GM23248 (cell line): ENCODE measurements around the gene ATP2A2. TPM values are rescaled to one million over a fixed set of nuclear protein-coding genes. Genes with fewer than 3 reads are reported as not detected.

Experiments used
- DNase-seq: peaks from one replicate; pipeline ENCODE4 v3.0.0-alpha.2; 2015
- H2AFZ ChIP-seq: fragments of 200-600 bp; sonication (generic); 2 replicates; pipeline ENCODE4 v1.6.1; 2016; ENCODE audit warnings: antibody characterized with exemption
- H3F3A ChIP-seq: fragments of 200-600 bp; sonication (generic); 2 replicates; pipeline ENCODE4 v1.6.1; 2016; ENCODE audit warnings: mild to moderate bottlenecking, antibody characterized with exemption, mixed run types; ENCODE audit not compliant: insufficient read depth
- H3K27ac ChIP-seq: fragments of 200-600 bp; sonication (generic); 2 replicates; pipeline ENCODE4 v1.5.1; 2016; ENCODE audit warnings: mild to moderate bottlenecking
- H3K27me3 ChIP-seq: fragments of 200-600 bp; sonication (generic); replicated peaks from 2 replicates; pipeline ENCODE4 v1.6.1; 2016; ENCODE audit warnings: mild to moderate bottlenecking; ENCODE audit not compliant: insufficient read depth
- H3K36me3 ChIP-seq: fragments of 200-600 bp; sonication (generic); 2 replicates; pipeline ENCODE4 v1.6.1; 2016; ENCODE audit warnings: low read depth, mild to moderate bottlenecking
- H3K4me1 ChIP-seq: fragments of 200-600 bp; sonication (generic); 2 replicates; pipeline ENCODE4 v1.6.1; 2016; ENCODE audit warnings: mild to moderate bottlenecking; ENCODE audit not compliant: insufficient read depth
- H3K4me2 ChIP-seq: fragments of 200-600 bp; sonication (generic); one replicate; pipeline ENCODE4 v1.6.1; 2016; ENCODE audit warnings: mild to moderate bottlenecking; ENCODE audit not compliant: unreplicated experiment
- H3K4me3 ChIP-seq: fragments of 200-600 bp; sonication (generic); 2 replicates; pipeline ENCODE4 v1.5.1; 2016; ENCODE audit warnings: mild to moderate bottlenecking
- H3K79me2 ChIP-seq: fragments of 200-600 bp; sonication (generic); 2 replicates; pipeline ENCODE4 v1.6.1; 2016; ENCODE audit warnings: mild to moderate bottlenecking; ENCODE audit not compliant: insufficient read depth
- H3K9ac ChIP-seq: fragments of 200-600 bp; sonication (generic); 2 replicates; pipeline ENCODE4 v1.6.1; 2016; ENCODE audit warnings: mild to moderate bottlenecking
- H3K9me2 ChIP-seq: fragments of 200-600 bp; sonication (generic); 2 replicates; pipeline ENCODE4 v1.6.1; 2016; ENCODE audit warnings: mixed run types, mild to moderate bottlenecking, moderate library complexity; ENCODE audit not compliant: insufficient read depth
- H3K9me3 ChIP-seq: fragments of 200-600 bp; sonication (generic); one replicate; pipeline ENCODE4 v1.6.1; 2017; ENCODE audit warnings: low read depth
- H4K20me1 ChIP-seq: fragments of 200-600 bp; sonication (generic); 2 replicates; pipeline ENCODE4 v1.6.0; 2016; ENCODE audit not compliant: insufficient read depth
- EZH2 ChIP-seq: fragments of 200-600 bp; sonication (generic); IDR thresholded peaks from 2 replicates; pipeline ENCODE4 v1.6.1; 2018; ENCODE audit warnings: antibody characterized with exemption, mild to moderate bottlenecking; ENCODE audit not compliant: insufficient read depth, poor library complexity, severe bottlenecking
- EZH2phosphoT487 ChIP-seq: fragments of 200-600 bp; sonication (generic); IDR thresholded peaks from 2 replicates; pipeline ENCODE4 v1.6.1; 2018; ENCODE audit warnings: antibody characterized with exemption, moderate library complexity, mild to moderate bottlenecking, low read depth; ENCODE audit not compliant: insufficient read depth
- WGBS, 2 experiments: methylation state at CpG; one replicate each; pipeline ENCODE4 v1.1.6; 2015 to 2017; ENCODE audit warnings: low lambda C conversion rate in 2 of 2, low coverage in 1 of 2; ENCODE audit errors: missing lambda C conversion rate in 2 of 2; 5-methylcytosine and 5-hydroxymethylcytosine counted together
- in situ Hi-C: fragments of 300-500 bp; cut with MboI; formaldehyde crosslinking; loops from 2 replicates; pipeline ENCODE4 v1.15.0; 2020
- polyA plus RNA-seq: library from polyadenylated mRNA; unstranded; fragments of >200 nt; fragmentation: Nextera tagmentation; extraction: Ambion mirVana; gene quantifications from 2 replicates; pipeline ENCODE4 v1.2.1, GENCODE V29; 2016
- total RNA-seq: library from RNA; depleted of rRNA; stranded (reverse); fragments of >200 nt; shearing (Covaris generic); gene quantifications from 2 replicates; pipeline ENCODE4 v1.2.3, GENCODE V29; 2014

The ATP2A2 gene
- total and polyA plus RNA-seq, 2 experiments from 2014 or later, result 29.5 to 142 TPM

DNA sequence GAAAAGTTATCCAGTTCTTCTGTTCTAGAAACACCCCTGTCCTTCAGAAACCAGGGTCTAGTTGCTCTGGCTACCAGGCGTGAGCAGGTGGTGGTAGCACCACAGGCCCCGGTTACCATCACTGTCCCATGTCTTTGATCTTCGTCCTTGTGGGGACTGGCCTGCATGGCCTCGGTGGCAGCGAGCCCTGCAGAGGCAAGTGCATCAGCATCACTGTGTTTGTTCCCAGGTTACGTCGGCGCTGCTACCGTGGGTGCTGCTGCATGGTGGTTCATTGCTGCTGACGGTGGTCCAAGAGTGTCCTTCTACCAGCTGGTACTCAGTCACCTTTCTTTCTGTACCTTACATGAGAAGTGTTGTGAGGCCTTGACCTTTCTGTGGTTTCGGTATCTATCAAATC, 63.6 kb downstream of the ATP2A2 start:
- H4K20me1 ChIP-seq, result no peaks in the 10 kb centered on the region
- peaks cover 72% of the 10 kb centered on the region for H3F3A ChIP-seq
- no peak for TF ChIP-seq EZH2
- no peak for TF ChIP-seq EZH2phosphoT487
- H3K79me2 ChIP-seq, result peaks cover 74% of the 10 kb centered on the region
- peaks cover 99% of the 10 kb centered on the region for H3K36me3 ChIP-seq
- no peak overlapping the region for H3K4me2 ChIP-seq
- no peak for DNase-seq
- no peaks in the 10 kb centered on the region for H3K9me3 ChIP-seq
- 93% methylated on average over 11 of the region's 11 CpGs for WGBS, 2 experiments
- no peaks in the 10 kb centered on the region for H3K9me2 ChIP-seq
- H3K4me1 ChIP-seq, result peaks cover 3% of the 10 kb centered on the region; the same call in 1 of the 2 replicates
- H3K9ac ChIP-seq, result no peak overlapping the region
- in situ Hi-C loops, result no loop called here
- H3K4me3 ChIP-seq, result no peak overlapping the region
- H3K27ac ChIP-seq, result no peak overlapping the region
- H2AFZ ChIP-seq, result no peak overlapping the region
- H3K27me3 ChIP-seq, result no peaks in the 10 kb centered on the region

DNA sequence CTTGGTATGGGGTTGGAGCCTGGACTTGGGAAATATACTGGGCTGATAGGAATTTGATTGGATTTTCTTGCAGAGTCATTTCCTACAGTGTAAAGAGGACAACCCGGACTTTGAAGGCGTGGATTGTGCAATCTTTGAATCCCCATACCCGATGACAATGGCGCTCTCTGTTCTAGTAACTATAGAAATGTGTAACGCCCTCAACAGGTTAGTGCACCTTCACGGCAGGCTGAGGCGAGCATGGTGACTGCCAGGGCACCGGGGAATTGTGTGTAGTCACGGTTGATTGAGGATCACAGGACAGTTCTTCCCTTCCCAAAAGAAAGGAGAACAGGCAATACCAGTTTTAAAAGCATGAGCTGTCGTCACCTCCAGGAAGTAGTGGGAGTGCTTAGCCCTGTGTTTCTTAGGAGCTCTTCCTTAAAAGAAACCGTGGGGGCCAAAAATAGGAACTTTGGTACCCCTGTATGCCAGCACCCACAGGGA, 64.2 kb downstream of the ATP2A2 start:
- H3K27ac ChIP-seq, result no peak overlapping the region
- peaks cover 97% of the 10 kb centered on the region for H3K36me3 ChIP-seq
- WGBS, 2 experiments, result 83 to 84% methylated on average over 11 of the region's 11 CpGs
- H3K9me3 ChIP-seq, result no peaks in the 10 kb centered on the region
- no peak for DNase-seq
- H3K9me2 ChIP-seq, result no peaks in the 10 kb centered on the region
- H4K20me1 ChIP-seq, result no peaks in the 10 kb centered on the region
- H3K27me3 ChIP-seq, result no peaks in the 10 kb centered on the region
- no peaks in the 10 kb centered on the region; the same call in 1 of the 2 replicates for H3K4me1 ChIP-seq
- in situ Hi-C loops, result no loop called here
- H2AFZ ChIP-seq, result no peak overlapping the region
- H3K4me3 ChIP-seq, result no peak overlapping the region
- no peak overlapping the region for H3K9ac ChIP-seq
- TF ChIP-seq EZH2phosphoT487, result no peak
- no peak for TF ChIP-seq EZH2
- H3K79me2 ChIP-seq, result peaks cover 68% of the 10 kb centered on the region
- H3F3A ChIP-seq, result peaks cover 73% of the 10 kb centered on the region
- H3K4me2 ChIP-seq, result no peak overlapping the region

- Histone ChIP-seq H3K4me3 (no peak overlapping the region), H3K9ac (no peak overlapping the region), H2AFZ (no peak overlapping the region), H3K9me2 (no peaks in the 10 kb centered on the region), H3K27me3 (no peaks in the 10 kb centered on the region), H3K9me3 (no peaks in the 10 kb centered on the region), H3K79me2 (peaks cover 61% of the 10 kb centered on the region), H3K36me3 (peaks cover 97% of the 10 kb centered on the region), H3K4me2 (no peak overlapping the region), H4K20me1 (no peaks in the 10 kb centered on the region), H3F3A (peaks cover 78% of the 10 kb centered on the region), H3K4me1 (no peaks in the 10 kb centered on the region; the same call in 1 of the 2 replicates), H3K27ac (no peak overlapping the region)
- no peak for DNase-seq
- in situ Hi-C loops, result no loop called here
- TF ChIP-seq EZH2 (no peak), EZH2phosphoT487 (no peak)
- 81 to 83% methylated on average over 12 of the region's 12 CpGs for WGBS, 2 experiments
These were observed 64.9 kb downstream of the ATP2A2 start for GRCh38 chr12:110345963-110346362.

- no peak overlapping the region for H3K4me3 ChIP-seq
- no peak overlapping the region for H2AFZ ChIP-seq
- H3K9me2 ChIP-seq, result no peaks in the 10 kb centered on the region
- whole genome bisulfite sequencing, 2 experiments, result 92 to 94% methylated on average over 8 of the region's 8 CpGs
- H3K9ac ChIP-seq, result no peak overlapping the region
- no peak for DNase-seq
- TF ChIP-seq EZH2, result no peak
- TF ChIP-seq EZH2phosphoT487, result no peak
- no peak overlapping the region for H3K27ac ChIP-seq
- peaks cover 43% of the 10 kb centered on the region for H3K79me2 ChIP-seq
- H3K27me3 ChIP-seq, result no peaks in the 10 kb centered on the region
- H3K4me1 ChIP-seq, result no peaks in the 10 kb centered on the region
- peaks cover 80% of the 10 kb centered on the region for H3K36me3 ChIP-seq
- no peaks in the 10 kb centered on the region for H3K9me3 ChIP-seq
- no peaks in the 10 kb centered on the region for H4K20me1 ChIP-seq
- peaks cover 77% of the 10 kb centered on the region for H3F3A ChIP-seq
- H3K4me2 ChIP-seq, result no peak overlapping the region
- in situ Hi-C loops, result no loop called here
These were observed 66.7 kb downstream of the ATP2A2 start for GRCh38 chr12:110347767-110348166.
